GM12875 (cell line): ENCODE measurements around the gene ANO2.

Experiments used
- H3K4me3 ChIP-seq: one replicate; pipeline ENCODE4 v1.5.1; 2011; ENCODE audit warnings: low read depth, low read length, control low read depth
- TF ChIP-seq, protein P1 (sequence below): IDR thresholded peaks from 2 replicates; pipeline ENCODE4 v1.5.1; 2011; ENCODE audit warnings: low read depth, mild to moderate bottlenecking, control low read depth, inconsistent platforms, low read length, moderate library complexity, borderline replicate concordance; ENCODE audit not compliant: insufficient read depth

ANO2 gene

DNA sequence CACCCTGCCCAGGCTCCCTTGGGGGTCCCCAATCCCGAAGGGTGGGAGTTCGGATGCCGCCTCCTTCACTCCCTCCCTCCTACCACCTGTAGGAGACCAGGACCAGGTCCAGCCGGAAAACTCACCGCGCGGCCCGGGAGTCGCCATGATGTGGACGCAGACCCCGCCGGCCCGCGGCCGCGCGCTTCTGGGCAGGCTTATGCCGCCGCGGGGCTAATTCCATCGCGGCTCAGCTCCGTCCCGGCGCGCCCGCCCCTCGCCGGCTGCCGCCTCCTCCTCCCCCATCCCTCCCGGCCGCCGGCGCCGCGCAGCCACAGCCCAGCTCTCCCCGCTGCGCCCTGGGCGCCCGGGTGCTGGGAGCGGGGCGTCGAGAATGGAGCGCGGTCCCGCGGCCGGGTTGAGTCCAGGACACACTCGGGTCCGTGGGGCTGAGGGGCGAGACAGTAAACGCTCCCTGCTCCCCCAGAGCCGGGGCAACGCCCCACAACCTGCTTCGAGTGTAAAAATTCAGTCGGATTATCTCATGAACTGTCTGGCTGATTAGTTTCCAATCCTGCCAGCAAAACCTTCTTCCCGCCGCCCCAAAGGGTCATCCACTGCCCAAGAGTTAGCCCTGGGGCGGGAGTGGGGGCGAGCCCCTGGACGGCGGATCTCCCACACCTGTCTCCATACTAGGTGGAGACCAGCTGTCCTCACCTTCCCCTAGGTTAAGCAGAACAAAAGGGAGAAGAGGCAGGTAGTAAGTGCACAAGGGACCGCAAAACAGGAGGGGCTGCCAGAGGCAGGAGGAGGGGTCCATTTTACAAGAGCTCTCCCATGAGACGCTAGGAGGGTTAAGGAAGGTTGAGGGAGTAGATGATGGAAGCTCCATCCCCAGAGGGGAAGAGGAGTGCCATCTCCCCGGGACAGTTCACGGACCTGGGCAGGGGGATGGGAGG, at the start of gene ANO2:
Gene ANO2, minus strand, starts transcription at position 189 of the 938 bp plus-strand sequence. Its CDS starts 42 bp downstream, at position 147.
- TF ChIP-seq, protein P1, sequence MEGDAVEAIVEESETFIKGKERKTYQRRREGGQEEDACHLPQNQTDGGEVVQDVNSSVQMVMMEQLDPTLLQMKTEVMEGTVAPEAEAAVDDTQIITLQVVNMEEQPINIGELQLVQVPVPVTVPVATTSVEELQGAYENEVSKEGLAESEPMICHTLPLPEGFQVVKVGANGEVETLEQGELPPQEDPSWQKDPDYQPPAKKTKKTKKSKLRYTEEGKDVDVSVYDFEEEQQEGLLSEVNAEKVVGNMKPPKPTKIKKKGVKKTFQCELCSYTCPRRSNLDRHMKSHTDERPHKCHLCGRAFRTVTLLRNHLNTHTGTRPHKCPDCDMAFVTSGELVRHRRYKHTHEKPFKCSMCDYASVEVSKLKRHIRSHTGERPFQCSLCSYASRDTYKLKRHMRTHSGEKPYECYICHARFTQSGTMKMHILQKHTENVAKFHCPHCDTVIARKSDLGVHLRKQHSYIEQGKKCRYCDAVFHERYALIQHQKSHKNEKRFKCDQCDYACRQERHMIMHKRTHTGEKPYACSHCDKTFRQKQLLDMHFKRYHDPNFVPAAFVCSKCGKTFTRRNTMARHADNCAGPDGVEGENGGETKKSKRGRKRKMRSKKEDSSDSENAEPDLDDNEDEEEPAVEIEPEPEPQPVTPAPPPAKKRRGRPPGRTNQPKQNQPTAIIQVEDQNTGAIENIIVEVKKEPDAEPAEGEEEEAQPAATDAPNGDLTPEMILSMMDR = no peak
- no peak within 1 kb of the TSS for H3K4me3 ChIP-seq

DNA sequence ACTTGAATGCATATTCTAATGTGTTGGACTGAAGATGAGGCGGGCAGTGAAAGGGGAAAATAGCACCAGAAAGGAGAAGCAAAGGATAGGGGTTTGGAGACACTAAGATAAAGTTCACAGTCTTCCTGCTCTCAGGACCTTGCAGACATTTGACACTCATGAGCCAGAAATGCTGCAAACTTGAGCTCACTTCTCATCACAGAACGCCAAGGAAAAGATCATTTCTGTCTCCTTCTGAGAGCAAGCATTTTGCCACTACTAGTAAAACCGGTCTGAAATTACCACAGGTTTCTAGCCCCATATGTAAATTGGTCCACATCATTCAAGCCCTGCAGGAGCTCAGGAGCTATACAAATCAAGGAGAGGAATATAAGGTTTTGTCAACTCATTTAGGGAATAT, 44.6 kb upstream of the ANO2 start:
- no peak overlapping the region for H3K4me3 ChIP-seq
- TF ChIP-seq, protein P1 = no peak

DNA sequence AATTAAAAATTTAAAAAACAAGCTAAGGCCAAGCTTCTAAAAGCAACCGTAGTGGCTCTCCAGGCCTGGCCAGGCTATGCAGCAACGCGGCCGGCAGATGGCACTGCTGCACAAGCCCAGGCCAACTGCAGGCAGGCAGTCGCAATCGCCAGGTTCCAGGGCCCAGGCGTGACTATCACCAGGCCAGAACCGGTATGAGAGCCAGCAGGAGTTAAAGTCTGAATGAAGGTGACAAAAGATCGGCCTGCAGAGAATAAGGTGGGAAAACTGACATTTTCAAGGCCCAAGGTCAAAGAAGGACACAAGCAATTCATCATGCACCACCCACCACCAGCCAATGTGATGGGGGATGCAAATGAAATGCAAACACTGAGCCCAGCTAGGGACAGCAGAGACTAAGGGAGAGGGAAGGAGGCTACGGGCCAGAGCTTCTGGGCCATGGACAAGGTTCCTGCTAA, 43.6 kb upstream of the ANO2 start:
- H3K4me3 ChIP-seq = no peak overlapping the region
- TF ChIP-seq, protein P1 = peak; percentile 92

DNA sequence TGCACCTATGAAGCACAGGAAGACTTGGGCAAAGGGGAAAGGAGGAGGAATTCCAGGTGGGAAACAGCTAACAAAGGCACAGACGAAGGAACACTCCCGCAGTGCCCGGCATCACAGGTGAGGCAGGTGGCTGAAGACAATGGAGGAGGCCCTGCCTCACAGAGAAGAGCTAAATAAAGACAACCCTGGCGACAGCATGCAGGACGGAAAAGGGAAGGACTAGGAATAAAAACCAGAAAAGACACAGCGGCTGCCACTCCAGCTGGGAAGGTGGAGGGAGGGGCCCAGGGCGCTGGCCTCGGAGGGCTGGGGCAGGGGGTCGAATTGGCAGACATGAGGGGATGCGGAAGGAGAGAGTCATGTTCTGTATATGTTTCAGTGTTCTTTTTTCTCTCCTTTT, 43.0 kb upstream of the ANO2 start:
- H3K4me3 ChIP-seq = no peak overlapping the region
- TF ChIP-seq, protein P1 = no peak

DNA sequence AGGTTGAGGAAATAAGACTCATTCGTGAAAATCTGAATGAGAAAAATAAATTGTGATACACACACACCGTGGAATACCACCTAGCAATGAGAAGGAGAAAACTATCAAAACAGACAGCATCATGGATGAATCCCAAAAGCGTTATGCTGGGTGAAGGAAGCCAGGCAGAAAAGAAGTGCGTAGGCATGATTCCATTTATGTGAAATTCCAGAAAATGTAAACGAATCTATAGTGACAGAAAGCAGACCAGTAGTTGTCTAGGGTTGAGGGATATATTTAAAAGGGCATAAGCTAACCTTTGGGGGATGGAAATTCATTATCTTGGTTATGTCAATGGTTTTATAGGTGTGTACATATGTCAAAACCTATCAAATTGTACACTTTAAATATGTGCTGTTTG, 42.5 kb upstream of the ANO2 start:
- TF ChIP-seq, protein P1 = no peak
- no peak overlapping the region for H3K4me3 ChIP-seq

DNA sequence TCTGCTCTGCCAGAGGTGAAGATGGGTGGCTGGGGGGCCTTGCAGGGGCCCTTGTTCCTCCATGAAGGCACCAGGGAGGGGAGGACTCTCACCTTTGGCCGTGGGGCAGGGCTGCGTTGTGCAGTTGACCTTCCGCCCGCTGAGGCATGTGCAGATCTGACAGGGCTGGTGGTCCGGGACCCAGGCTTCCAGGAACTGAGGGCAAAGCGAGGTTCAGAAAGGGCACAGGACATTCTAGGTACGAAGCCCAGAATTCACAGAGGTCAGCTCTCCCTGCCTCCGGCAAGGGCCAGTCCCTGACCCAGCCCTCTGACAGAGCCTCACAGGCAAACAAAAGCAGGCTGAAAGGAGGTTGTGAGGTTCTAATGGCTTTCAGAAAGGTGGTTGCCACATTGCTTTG, 40.4 kb upstream of the ANO2 start:
- TF ChIP-seq, protein P1 = no peak
- H3K4me3 ChIP-seq = no peak overlapping the region

DNA sequence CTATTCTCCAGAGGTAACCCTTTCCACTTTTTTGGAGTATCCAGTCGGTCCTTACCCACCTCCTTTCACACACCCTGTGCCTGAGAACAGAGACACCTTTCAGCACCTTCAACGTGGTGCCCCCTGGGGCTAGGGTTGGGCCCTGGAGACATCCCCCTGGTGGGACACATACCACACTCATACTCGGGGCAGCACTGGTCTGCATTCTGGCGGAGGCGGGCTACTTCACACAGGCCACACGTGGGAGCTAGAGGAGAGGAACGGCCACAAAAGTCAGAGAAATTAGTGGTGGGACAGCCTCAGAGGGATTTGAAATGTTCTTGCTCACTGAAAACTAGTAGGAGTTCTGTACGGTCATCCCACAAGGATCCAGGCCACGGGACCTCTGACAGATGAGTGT, 39.8 kb upstream of the ANO2 start:
- TF ChIP-seq, protein P1 = no peak
- no peak overlapping the region for H3K4me3 ChIP-seq
